ENCODE measurements around the gene COL20A1. TPM values are rescaled to one million over a fixed set of nuclear protein-coding genes. Genes with fewer than 3 reads are reported as not detected.

The COL20A1 gene
- total and polyA plus RNA-seq, 2 donors (not counting 1 experiment from before 2014, with no cell fraction given), result not detected

DNA sequence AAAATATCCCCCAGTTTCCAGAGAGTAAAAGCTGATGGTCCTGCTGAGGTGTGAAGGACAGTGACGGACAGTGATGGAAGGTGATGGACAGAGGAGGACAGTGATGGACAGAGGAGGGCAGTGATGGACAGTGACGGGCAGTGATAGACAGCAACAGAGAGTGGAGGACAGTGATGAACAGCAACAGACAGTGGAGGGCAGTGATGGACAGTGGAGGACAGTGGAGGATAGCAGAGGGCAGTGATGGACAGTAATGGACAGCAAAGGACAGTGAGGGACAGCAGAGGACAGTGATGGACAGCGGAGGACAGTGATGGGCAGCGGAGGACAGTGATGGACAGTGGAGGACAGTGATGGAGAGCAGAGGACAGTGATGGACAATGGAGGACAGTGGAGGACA, 36.0 kb upstream of the COL20A1 start:
- H3K4me2 ChIP-seq (ENCODE audit: extremely low read depth, insufficient read depth, low read length), result no peak overlapping the region
- H3K9ac ChIP-seq (ENCODE audit: insufficient read depth, low read length), result no peak overlapping the region
- peaks cover 50% of the 10 kb centered on the region for H3K27me3 ChIP-seq (ENCODE audit: control insufficient read depth, insufficient read depth, low read length)
- no peaks in the 10 kb centered on the region for H3K9me3 ChIP-seq (ENCODE audit: control insufficient read depth, insufficient read depth, low read depth, low read length)
- H4K20me1 ChIP-seq (ENCODE audit: control insufficient read depth, extremely low read depth, insufficient read depth, low read length), result no peaks in the 10 kb centered on the region
- H3K27ac ChIP-seq (ENCODE audit: insufficient read depth, low read length), result no peak overlapping the region
- no peak overlapping the region for H2AFZ ChIP-seq (ENCODE audit: low read length)
- H3K79me2 ChIP-seq (ENCODE audit: control insufficient read depth, insufficient read depth, low read length), result no peaks in the 10 kb centered on the region
- no peaks in the 10 kb centered on the region for H3K4me1 ChIP-seq (ENCODE audit: control insufficient read depth, extremely low read depth, insufficient read depth, low read length)
- no peak for DNase-seq (ENCODE audit: low read depth in 2 of 2)
- H3K36me3 ChIP-seq (ENCODE audit: control insufficient read depth, insufficient read depth, low read length), result no peaks in the 10 kb centered on the region
- no peak for TF ChIP-seq EZH2 (IDR thresholded peaks at IDR 0.05; ENCODE audit: low read length, missing control alignments)
- TF ChIP-seq, protein P1, sequence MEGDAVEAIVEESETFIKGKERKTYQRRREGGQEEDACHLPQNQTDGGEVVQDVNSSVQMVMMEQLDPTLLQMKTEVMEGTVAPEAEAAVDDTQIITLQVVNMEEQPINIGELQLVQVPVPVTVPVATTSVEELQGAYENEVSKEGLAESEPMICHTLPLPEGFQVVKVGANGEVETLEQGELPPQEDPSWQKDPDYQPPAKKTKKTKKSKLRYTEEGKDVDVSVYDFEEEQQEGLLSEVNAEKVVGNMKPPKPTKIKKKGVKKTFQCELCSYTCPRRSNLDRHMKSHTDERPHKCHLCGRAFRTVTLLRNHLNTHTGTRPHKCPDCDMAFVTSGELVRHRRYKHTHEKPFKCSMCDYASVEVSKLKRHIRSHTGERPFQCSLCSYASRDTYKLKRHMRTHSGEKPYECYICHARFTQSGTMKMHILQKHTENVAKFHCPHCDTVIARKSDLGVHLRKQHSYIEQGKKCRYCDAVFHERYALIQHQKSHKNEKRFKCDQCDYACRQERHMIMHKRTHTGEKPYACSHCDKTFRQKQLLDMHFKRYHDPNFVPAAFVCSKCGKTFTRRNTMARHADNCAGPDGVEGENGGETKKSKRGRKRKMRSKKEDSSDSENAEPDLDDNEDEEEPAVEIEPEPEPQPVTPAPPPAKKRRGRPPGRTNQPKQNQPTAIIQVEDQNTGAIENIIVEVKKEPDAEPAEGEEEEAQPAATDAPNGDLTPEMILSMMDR (conservative IDR thresholded peaks at IDR 0.05 in 1 of 2, IDR thresholded peaks at IDR 0.05 in 1 of 2; ENCODE audit: low read depth in 1 of 2, low read length in 2 of 2), result no peak
- no peak overlapping the region for H3K4me3 ChIP-seq (replicated peaks in 1 of 4; ENCODE audit: control extremely low read depth in 1 of 4, insufficient read depth in 1 of 4, low read depth in 3 of 4, low read length in 4 of 4)

DNA sequence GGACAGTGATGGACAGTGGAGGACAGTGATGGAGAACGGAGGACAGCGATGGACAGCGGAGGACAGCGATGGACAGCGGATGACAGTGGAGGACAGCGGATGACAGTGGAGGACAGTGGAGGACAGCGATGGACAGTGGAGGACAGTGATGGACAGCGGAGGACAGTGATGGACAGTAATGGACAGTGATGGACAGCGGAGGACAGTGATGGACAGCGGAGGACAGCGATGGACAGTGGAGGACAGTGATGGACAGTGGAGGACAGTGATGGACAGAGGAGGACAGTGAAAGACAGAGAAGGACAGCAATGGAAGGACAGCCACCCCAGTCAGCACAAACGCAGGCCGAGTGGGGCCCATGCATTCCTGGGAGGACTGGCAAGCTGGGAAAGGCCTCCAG, 35.4 kb upstream of the COL20A1 start:
- Histone ChIP-seq H3K27me3 (ENCODE audit: control insufficient read depth, insufficient read depth, low read length) (peaks cover 53% of the 10 kb centered on the region), H3K4me1 (ENCODE audit: control insufficient read depth, extremely low read depth, insufficient read depth, low read length) (no peaks in the 10 kb centered on the region), H4K20me1 (ENCODE audit: control insufficient read depth, extremely low read depth, insufficient read depth, low read length) (no peaks in the 10 kb centered on the region), H3K36me3 (ENCODE audit: control insufficient read depth, insufficient read depth, low read length) (no peaks in the 10 kb centered on the region), H3K9me3 (ENCODE audit: control insufficient read depth, insufficient read depth, low read depth, low read length) (no peaks in the 10 kb centered on the region), H3K9ac (ENCODE audit: insufficient read depth, low read length) (no peak overlapping the region), H3K4me3 (replicated peaks in 1 of 4; ENCODE audit: control extremely low read depth in 1 of 4, insufficient read depth in 1 of 4, low read depth in 3 of 4, low read length in 4 of 4) (no peak overlapping the region), H2AFZ (ENCODE audit: low read length) (no peak overlapping the region), H3K27ac (ENCODE audit: insufficient read depth, low read length) (no peak overlapping the region), H3K4me2 (ENCODE audit: extremely low read depth, insufficient read depth, low read length) (no peak overlapping the region), H3K79me2 (ENCODE audit: control insufficient read depth, insufficient read depth, low read length) (no peaks in the 10 kb centered on the region)
- TF ChIP-seq, protein P1 (conservative IDR thresholded peaks at IDR 0.05 in 1 of 2, IDR thresholded peaks at IDR 0.05 in 1 of 2; ENCODE audit: low read depth in 1 of 2, low read length in 2 of 2), result no peak
- no peak for DNase-seq (ENCODE audit: low read depth in 2 of 2)

DNA sequence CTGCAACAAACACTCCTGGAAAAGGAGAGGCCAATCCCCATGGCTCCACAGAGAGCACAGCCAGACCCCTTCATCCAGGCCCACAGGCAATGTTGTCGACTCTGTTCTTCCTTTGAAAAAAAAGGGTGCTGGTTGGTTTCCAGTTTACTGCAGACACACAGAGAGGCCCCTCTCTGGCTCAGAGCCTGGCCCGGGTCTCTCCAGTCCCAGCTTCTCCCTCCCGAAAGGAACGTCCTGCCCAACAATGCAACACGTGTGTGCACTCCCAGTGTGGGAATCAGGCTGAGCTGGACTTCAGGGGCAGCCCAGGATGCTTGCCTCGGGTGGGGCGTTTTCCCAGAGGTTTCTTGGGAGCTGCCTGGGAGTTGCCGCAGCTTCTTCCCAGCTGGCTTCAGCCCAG, 34.2 kb upstream of the COL20A1 start:
- H3K4me3 ChIP-seq (replicated peaks in 1 of 4; ENCODE audit: control extremely low read depth in 1 of 4, insufficient read depth in 1 of 4, low read depth in 3 of 4, low read length in 4 of 4), result no peak overlapping the region
- H4K20me1 ChIP-seq (ENCODE audit: control insufficient read depth, extremely low read depth, insufficient read depth, low read length), result no peaks in the 10 kb centered on the region
- TF ChIP-seq, protein P1 (conservative IDR thresholded peaks at IDR 0.05 in 1 of 2, IDR thresholded peaks at IDR 0.05 in 1 of 2; ENCODE audit: low read depth in 1 of 2, low read length in 2 of 2), result no peak
- TF ChIP-seq EZH2 (IDR thresholded peaks at IDR 0.05; ENCODE audit: low read length, missing control alignments), result peak; percentile 7
- H3K9ac ChIP-seq (ENCODE audit: insufficient read depth, low read length), result no peak overlapping the region
- peak; percentile 31 to 58 for DNase-seq (ENCODE audit: low read depth in 2 of 2)
- H3K4me1 ChIP-seq (ENCODE audit: control insufficient read depth, extremely low read depth, insufficient read depth, low read length), result no peaks in the 10 kb centered on the region
- H3K36me3 ChIP-seq (ENCODE audit: control insufficient read depth, insufficient read depth, low read length), result no peaks in the 10 kb centered on the region
- no peak overlapping the region for H2AFZ ChIP-seq (ENCODE audit: low read length)
- H3K79me2 ChIP-seq (ENCODE audit: control insufficient read depth, insufficient read depth, low read length), result no peaks in the 10 kb centered on the region
- H3K9me3 ChIP-seq (ENCODE audit: control insufficient read depth, insufficient read depth, low read depth, low read length), result no peaks in the 10 kb centered on the region
- H3K27ac ChIP-seq (ENCODE audit: insufficient read depth, low read length), result no peak overlapping the region
- peaks cover 44% of the 10 kb centered on the region for H3K27me3 ChIP-seq (ENCODE audit: control insufficient read depth, insufficient read depth, low read length)
- no peak overlapping the region for H3K4me2 ChIP-seq (ENCODE audit: extremely low read depth, insufficient read depth, low read length)

Measured in fibroblast of lung (primary cell).